Measurements from ENCODE around the gene AUTS2. TPM values are rescaled to one million over a fixed set of nuclear protein-coding genes. Genes with fewer than 3 reads are reported as not detected.

AUTS2 gene
- total RNA-seq, 3 donors from 2014 or later = 31.5 to 94.3 (median 81.3) TPM

- intact Hi-C loops (cut with DNase I; ENCODE audit: low total_unique reads) = no loop called here
- Histone ChIP-seq H3K36me3 (no peaks in the 10 kb centered on the region), H3K27ac (no peak overlapping the region), H3K9me3 (no peaks in the 10 kb centered on the region), H3K27me3 (no peaks in the 10 kb centered on the region), H3K4me3 (no peak overlapping the region), H3K4me1 (peaks cover 0 to 9% of the 10 kb centered on the region in 2 donors)
- TF ChIP-seq POLR2A (IDR thresholded peaks at IDR 0.05) = no peak
- TF ChIP-seq CTCF (IDR thresholded peaks at IDR 0.05) = no peak
- TF ChIP-seq POLR2AphosphoS5 (IDR thresholded peaks at IDR 0.05) = no peak
- DNase-seq (ENCODE audit: low spot score in 2 of 2) = no peak
Observed at GRCh38 chr7:70068531-70068930, 470.3 kb downstream of the AUTS2 start.

GRCh38 chr7:70069977-70070376 lies 471.7 kb downstream of the AUTS2 start:
- Histone ChIP-seq H3K27me3 (no peaks in the 10 kb centered on the region), H3K9me3 (no peaks in the 10 kb centered on the region), H3K36me3 (no peaks in the 10 kb centered on the region), H3K27ac (no peak overlapping the region), H3K4me1 (peaks cover 0 to 9% of the 10 kb centered on the region in 2 donors), H3K4me3 (no peak overlapping the region)
- TF ChIP-seq POLR2A (IDR thresholded peaks at IDR 0.05) = no peak
- TF ChIP-seq POLR2AphosphoS5 (IDR thresholded peaks at IDR 0.05) = no peak
- TF ChIP-seq CTCF (IDR thresholded peaks at IDR 0.05) = no peak
- DNase-seq (ENCODE audit: low spot score in 2 of 2) = no peak
- intact Hi-C loops (cut with DNase I; ENCODE audit: low total_unique reads) = no loop called here

- Histone ChIP-seq H3K27ac (no peak overlapping the region), H3K4me3 (no peak overlapping the region), H3K36me3 (no peaks in the 10 kb centered on the region), H3K9me3 (no peaks in the 10 kb centered on the region), H3K27me3 (no peaks in the 10 kb centered on the region), H3K4me1 (peaks cover 0 to 9% of the 10 kb centered on the region in 2 donors)
- no peak for TF ChIP-seq CTCF (IDR thresholded peaks at IDR 0.05)
- no peak for TF ChIP-seq POLR2A (IDR thresholded peaks at IDR 0.05)
- TF ChIP-seq POLR2AphosphoS5 (IDR thresholded peaks at IDR 0.05) = no peak
- no peak for DNase-seq (ENCODE audit: low spot score in 2 of 2)
- intact Hi-C loops (cut with DNase I; ENCODE audit: low total_unique reads) = no loop called here
Observed at GRCh38 chr7:70071766-70072165, 473.5 kb downstream of the AUTS2 start.

GRCh38 chr7:70072220-70072619 lies 473.9 kb downstream of the AUTS2 start:
- Histone ChIP-seq H3K9me3 (no peaks in the 10 kb centered on the region), H3K4me1 (peaks cover 0 to 9% of the 10 kb centered on the region in 2 donors), H3K27me3 (no peaks in the 10 kb centered on the region), H3K36me3 (no peaks in the 10 kb centered on the region), H3K4me3 (no peak overlapping the region), H3K27ac (no peak overlapping the region)
- DNase-seq (ENCODE audit: low spot score in 2 of 2) = no peak
- TF ChIP-seq POLR2AphosphoS5 (IDR thresholded peaks at IDR 0.05) (no peak), POLR2A (IDR thresholded peaks at IDR 0.05) (no peak), CTCF (IDR thresholded peaks at IDR 0.05) (no peak)
- intact Hi-C loops (cut with DNase I; ENCODE audit: low total_unique reads) = no loop called here

- intact Hi-C loops (cut with DNase I; ENCODE audit: low total_unique reads) = no loop called here
- H3K27me3 ChIP-seq = no peaks in the 10 kb centered on the region
- TF ChIP-seq CTCF (IDR thresholded peaks at IDR 0.05) (no peak), POLR2AphosphoS5 (IDR thresholded peaks at IDR 0.05) (no peak), POLR2A (IDR thresholded peaks at IDR 0.05) (no peak)
- no peaks in the 10 kb centered on the region for H3K36me3 ChIP-seq
- H3K4me1 ChIP-seq = peaks cover 0 to 9% of the 10 kb centered on the region in 2 donors
- no peak overlapping the region for H3K4me3 ChIP-seq
- DNase-seq (ENCODE audit: low spot score in 2 of 2) = no peak
- H3K9me3 ChIP-seq = no peaks in the 10 kb centered on the region
- no peak overlapping the region for H3K27ac ChIP-seq
Observed at GRCh38 chr7:70076325-70076724, 478.1 kb downstream of the AUTS2 start.

Measured in breast epithelium (tissue), 4 donors.